Activated CD8-positive, alpha-beta memory T cell treated with anti-CD3 and anti-CD28 coated beads, Interleukin-2, amount 50 U/mL, for 1 hour (primary cell): ENCODE results near the gene ZNF445.
"Not testable (repeated sequence)": the region's sequence is repeated elsewhere in the genome, so short reads cannot be mapped to it uniquely, and the experiment has no call there.

Experiments
- DNase-seq: peaks from one replicate; pipeline ENCODE4 v3.0.0-alpha.2; 2020; ENCODE audit errors: extremely low read depth

Gene ZNF445

DNA sequence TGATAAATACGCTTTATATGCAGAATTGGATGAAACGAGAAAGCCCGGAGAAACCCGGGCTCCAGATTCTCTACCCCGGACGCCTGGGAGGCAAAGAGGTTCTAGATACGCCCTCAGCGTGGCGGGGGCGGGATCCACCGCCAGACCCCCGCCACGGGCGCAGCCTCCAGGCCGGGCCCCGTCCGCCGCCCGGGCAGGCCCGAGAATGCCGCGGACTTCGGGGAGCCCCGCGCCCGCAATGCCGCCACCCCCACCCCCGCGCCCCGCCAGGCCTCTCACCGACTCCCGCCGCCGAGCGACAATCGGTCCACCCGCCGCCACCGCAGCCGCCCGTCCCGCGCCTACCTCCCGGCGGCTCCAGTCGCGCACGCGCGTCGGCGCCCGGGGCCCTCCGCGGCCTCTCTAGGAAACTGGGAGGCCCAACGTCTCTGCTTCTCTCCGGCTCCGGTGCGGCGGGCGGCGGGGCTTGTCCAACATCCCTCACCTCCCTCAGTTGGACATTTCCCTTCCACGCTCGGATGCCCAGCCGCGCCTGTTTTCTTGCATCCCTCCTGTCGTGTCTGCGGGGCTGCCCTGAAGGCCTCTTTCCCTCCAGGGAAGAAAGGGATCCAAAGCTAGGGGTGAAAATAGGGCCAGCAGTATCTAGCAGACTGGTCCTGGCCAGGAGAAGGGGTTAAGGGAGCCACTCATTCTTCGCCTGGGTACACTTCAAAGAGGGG is at the start of gene ZNF445:
Gene ZNF445, minus strand, starts transcription at position 359 of the 719 bp plus-strand sequence. CDS start 22,121 bp downstream, outside the sequence.
- peak; percentile 27 for DNase-seq

DNA sequence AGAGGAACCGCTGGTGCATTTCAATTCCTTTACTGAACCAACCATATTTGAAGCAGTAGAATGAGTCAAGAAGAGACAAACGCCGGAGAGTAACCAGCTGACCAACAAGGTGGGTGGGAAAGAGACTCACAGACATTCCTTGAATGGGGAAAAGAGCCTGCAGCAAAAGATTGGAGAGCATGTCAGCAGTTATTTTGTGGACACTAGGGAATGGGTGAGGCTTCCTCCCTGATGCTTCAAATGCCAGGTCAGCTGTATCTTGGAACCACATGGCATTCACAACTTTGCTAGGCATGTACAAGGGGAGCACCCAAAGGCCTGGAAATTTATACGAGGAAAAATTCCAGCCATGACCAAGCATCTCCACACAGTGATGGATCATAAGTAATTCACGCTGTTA is 47.6 kb upstream of the ZNF445 start:
- no peak for DNase-seq

DNA sequence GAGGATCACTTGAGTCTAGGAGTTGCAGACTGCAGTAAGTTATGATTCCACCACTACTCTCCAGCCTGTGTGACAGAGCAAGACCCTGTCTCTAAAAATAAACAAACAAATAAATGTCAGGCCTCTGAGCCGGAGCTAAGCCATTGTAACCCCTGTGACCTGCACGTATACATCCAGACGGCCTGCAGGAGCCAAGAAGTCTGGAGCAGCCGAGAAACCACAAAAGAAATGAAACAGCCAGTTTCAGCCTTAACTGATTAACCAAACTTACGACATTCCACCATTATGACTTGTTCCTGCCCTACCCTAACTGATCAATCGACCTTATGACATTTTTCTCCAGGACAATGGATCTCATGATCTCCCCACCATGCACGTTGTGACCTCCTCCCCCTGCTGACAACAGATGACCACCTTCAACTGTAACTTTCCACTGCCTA is 45.0 kb upstream of the ZNF445 start:
- no peak for DNase-seq

DNA sequence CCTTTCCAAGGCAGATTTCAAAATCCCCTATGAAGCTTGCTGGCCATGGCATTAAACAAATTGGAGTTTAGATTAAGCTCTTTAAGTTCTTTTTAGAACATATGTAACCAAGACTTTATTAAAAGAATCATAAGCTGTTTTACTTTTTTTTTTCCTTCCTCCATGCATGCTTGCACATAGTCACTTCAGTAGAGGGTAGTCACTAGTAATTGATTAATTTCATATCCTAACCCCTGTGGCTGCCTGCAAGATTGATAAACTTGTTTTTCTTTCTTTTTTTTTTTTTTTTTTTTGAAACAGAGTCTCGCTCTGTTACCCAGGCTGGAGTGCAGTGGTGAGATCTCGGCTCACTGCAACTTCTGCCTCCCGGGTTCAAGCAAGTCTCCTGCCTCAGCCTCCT is 44.3 kb upstream of the ZNF445 start:
- no peak for DNase-seq

DNA sequence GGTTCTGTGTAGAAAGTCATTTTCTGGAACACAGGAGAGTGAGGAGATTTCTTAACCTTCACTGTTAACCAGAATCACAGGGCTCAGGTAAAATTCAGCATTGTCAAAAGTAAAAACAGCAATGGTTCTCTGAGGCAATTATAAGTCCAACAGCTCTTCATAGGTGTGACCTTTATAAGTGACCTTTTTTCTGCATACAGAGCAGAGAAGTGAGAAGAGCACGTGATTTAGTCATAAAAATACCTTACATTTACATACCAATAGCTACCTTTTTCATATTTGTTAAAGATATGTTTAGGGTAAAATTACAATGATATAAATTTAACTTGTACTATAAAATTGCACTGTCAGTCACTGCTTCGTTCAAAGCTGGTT is 41.3 kb upstream of the ZNF445 start:
- no peak for DNase-seq

DNA sequence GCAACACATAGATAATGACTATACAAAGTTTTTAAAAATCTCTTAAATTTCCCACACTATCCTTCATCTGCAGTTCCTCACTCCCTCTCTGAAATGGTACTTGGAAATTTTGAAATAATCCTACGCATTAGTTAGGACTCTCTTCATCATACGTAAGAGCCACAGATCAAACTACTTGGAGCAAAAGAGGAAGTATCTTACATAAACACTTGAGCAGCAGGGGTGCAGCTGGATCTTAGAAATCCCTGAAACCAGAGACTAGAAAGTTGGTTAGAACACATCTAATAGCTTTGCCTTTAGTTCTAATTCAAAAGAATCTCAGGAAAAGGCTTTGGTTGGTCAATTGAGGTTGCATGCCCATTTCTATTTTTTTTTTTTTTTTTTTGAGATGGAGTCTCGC is 38.8 kb upstream of the ZNF445 start:
- no peak for DNase-seq

DNA sequence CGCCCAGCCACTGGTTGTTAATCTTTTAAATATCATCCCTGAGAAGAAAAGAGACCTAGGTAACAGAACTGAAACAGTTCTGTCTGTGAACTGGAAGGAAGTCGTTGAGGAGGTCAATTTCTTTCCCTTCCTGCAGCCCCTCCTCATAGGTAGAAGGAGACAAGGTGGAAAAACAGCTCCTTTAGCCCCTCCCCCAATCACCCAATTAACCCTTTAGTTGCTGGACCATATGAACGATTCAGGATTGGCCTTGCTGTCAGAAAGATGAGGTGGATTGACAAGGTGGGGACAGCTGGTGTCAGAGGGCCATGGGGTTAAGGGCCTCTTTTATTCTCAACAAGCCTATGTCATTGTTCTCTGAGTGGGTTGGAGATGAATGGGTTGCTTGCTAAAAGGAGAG is 36.0 kb upstream of the ZNF445 start:
- no peak for DNase-seq

DNA sequence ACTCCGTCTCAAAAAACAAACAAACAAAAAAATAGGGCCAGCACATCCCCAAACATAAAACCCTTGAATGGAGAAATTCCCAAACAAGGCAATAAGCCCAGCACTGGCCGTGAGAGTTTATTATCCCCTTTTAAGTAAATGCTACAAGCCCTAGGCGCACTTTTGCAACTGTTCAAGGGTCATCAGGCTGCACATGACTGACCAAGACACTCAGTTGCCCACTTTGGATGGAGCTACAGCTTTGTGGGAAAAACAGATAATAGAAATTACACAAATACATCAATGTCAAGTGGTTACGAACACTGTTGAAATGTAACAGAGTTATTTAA is 33.7 kb upstream of the ZNF445 start:
- DNase-seq = no peak

DNA sequence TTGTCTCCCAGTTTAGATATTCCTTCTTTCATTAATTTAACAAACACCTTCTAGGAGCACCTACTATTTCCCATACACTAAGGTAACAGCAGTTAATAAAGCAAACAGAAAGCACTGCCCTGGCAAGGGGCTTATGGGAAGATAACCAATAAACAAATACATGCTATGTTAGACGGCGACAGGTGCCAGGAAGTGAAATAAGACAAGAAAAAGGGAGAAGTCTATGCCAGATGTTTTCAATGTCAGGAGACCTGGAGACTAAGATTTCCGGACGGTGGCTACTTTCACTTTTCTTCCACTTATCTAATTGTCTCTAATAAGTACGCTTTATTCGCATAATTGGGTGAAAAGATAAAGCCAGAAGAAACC is 32.5 kb upstream of the ZNF445 start:
- DNase-seq = no peak

DNA sequence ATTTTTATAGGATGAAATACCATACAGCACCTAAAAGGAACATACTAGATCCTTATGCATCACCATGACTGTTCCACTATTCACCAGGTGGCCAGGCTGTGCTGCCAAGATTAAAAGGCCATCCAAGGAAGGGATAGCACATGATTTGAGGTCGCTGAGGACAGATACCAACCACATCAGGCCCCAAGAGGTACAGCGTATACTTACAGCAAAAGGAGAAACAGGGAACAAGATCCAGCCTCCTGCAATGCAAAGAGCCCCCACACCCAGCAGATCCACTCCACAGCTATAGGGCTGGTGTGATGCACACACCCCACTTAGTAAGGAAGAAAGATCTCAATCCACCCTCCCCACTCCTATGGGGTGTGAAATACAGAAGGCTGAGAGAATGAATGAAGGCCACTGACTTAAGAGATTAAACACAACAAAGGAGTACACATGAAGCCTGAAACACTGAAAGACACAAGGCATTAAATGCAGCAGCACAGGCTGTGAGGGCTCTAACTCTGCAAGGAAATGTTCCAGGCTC is 32.0 kb upstream of the ZNF445 start:
- no peak for DNase-seq

DNA sequence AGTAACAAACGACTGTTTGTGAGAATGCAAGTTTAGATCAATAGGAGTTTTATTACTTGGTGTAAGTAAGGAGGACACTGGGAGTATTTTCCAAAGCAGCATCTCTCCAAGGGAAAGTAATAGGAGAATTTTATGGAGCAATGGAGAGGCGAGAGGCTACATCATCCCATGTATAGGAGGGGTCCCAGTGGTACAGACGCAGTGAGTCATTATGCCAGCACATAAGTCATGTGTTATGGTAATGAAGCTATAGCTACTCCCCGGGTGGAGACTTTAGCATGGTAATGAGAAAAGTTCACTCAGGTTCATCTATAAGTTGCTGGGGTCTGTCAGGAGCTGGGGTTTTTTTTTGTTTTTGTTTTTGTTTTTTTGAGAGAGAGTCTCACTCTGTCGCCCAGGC is 29.5 kb upstream of the ZNF445 start:
- DNase-seq = no peak

DNA sequence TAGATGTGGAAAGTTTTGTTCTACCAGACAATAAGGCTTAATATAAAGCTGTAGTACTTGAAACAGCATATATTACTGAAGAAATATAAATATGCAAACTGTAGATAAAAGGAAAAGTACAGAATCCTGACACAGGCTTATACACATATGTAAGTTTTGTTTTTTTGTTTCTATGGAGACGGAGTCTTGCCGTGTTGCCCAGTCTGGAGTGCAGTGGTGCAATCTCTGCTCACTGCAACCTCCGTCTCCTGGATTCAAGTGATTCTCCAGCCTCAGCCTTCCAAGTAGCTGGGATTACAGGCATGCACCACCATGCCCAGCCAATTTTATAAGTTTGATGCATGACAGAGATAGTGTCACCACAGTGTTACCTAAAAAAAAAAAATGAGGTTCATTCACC is 29.1 kb upstream of the ZNF445 start:
- no peak for DNase-seq

DNA sequence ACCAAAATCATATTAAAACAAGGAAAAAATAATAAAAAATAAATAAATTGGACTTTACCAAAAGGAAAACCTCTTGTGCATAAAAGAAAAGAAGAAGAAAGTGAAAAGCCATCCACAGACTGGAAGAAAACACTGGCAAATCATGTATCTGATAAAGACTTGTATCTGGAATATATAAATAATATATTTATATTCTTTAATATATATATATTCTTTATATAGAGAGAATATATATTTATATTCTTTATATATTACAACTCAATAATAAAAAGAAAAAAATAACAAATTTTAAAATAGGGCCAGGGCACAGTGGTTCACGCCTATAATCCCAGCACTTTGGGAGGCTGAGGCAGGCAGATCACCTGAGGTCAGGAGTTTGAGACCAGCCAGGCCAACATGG is 27.1 kb upstream of the ZNF445 start:
- no peak for DNase-seq

DNA sequence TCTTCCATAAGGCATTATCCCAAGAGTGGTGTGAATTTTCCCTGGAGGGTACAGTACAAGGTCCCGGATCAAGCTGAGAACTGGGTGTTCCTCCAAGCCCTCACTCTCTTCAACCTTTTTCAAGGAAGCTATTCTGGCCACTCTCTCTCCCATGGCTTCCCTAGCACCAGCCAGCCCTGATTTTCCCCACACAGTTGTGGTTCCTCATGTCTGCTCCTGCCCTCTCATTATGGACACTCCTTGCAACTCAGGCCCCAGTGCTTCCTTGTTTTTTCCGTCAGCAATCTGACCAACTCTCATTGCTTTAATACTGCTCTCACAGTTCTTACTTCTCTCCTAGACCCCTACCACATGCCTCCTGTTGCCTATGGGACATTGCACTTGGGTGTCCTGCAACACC is 25.7 kb upstream of the ZNF445 start:
- DNase-seq = not testable (repeated sequence)

DNA sequence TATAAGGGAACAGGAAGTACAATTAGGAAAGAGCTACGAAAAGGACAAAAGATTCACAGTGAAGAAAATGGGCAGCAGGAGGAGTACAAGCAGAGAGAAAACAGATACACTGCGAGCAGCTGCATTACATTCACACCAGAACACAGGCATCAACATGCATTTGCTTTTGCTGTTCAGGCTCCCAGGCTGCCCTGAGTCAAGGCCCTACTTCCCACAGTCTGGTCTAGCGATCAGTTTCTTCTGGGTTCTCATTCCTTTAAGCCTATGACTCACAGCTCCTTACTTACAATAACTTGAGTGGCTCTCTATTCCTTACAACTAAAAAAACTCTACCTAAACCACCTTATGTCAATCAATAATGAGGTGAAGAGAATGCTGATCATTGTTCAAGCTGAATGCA is 24.5 kb upstream of the ZNF445 start:
- DNase-seq = no peak

DNA sequence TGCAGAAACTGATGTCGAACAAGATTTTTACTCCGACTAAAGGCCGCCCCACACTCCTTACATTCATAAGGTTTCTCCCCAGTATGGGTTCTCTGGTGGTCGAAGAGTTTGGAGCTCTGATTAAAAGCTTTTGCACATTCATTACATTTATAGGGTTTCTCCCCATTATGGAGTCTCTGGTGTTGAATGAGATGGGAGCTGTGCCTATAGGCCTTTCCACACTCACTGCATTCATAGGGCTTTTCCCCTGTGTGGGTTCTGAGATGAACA is 22.4 kb upstream of the ZNF445 start:
- DNase-seq = not testable (repeated sequence)

DNA sequence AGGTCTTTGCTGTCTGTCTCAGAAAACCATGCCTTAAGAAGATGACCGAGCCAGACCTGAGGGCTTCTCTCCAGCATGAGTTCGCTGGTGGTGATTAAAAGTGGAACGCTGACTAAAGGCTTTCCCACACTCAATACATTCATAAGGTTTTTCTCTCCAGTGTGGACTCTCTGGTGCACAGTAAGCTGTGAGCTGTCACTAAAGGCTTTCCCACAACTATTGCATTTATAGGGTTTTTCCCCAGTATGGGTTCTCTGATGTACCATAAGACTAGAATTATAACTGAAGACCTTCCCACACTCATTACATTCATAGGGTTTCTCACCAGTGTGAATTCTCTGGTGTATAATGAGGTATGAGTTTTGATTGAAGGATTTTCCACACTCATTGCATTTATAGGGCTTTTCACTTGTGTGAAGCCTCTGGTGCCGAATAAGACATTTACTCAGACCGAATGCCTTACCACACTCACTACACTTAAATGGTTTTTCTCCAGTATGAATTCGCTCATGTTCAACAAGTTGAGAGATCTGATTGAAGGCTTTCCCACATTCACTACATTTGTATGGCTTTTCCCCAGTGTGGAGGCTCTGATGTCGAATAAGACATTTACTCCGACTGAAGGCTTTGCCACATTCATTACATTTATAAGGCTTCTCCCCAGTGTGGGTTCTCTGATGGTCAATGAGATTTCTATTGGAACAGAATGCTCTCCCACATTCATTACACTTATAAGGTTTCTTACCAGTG is 21.9 kb upstream of the ZNF445 start:
- DNase-seq = no peak

DNA sequence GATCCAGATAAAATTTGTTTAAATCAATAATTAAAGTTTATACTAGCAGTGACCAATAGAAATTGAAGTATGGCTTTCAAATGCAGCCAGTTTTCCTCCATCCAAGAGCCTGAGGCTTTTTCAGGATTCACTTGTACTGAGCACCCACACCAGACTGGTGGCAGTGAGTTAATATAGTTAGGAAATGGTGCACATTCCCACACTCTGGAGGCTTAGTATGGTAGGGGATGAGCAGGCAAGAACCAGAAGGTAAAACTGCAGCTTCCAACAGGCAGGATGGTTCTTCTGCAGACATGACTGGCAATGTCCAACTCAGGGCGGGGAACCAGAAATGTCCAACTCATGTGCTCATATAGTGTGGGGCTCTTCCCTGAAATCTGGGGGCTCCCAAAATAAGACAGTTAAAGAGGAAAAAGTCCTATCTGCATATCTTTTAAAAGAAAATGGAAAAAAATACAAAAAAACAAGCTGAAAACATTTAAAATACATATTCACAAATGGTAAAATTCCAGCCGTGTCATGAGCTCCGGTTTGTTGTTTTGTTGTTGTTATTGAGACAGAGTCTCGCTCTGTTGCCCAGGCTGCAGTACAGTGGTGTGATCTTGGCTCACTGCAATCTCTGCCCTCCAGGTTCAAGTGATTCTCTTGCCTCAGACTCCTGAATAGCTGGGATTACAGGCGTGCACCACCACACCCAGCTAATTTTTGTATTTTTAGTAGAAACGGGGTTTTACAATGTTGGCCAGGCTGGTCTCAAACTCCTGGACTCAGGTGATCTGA is 18.4 kb upstream of the ZNF445 start:
- no peak for DNase-seq

DNA sequence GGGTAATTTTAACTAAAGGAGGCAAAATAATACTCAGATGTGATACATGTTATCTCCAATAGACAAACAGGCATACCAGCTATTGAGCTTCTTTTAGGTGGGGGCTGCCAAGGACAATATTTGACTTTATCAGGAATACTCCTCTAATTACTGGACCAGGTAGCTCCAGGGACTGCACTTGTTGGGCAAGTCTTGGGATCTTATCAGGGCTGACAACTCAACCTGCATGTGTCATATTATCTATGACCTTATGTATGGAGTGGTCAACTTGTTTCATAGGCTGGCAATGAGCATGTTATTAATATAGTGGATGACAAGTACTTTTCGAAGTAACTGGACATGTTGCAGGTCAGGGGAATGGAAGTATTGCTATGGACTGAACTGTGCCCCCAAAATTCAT is 15.0 kb upstream of the ZNF445 start:
- DNase-seq = no peak

DNA sequence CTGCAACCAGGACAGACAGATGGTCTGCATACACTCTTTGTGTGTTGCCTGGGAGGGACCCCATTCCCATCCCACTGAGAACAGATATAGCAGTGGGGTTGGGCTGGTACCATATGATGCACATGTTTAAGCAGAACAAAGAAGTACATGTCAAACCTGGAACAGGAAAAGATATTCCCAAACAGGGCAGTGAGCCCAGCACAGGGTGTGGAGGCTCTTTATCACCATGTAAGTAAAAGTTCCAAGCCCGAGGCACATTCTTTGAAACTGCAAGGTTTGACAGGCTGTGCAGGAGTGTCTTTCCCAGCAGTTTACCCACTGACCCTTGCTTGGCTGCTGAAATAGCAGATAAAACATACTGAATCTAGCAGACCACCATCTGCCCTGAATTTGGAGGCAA is 5.3 kb upstream of the ZNF445 start:
- DNase-seq = no peak

DNA sequence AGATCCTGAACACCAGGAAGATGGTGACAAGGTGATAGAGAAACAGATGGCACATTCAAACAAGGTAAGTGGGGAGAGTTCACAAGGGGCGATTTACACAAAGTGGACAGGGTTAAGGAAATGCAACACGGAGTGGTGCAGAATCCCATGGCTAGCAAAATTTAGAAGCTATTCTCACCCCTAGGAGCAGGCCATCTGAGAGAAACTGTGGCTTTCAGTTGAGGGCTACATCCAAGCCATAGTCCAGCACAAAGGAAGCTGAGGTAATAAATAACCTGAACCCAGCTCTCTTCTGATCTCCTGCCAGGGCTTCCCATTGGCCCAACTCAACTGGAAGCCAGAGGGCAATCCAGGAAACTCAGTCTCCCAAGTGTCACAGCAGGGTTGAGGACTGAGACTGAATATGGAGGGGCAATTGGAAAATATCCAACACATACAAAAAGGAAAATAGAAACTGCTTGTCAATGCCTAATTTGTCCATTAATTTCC is 1.2 kb upstream of the ZNF445 start:
- DNase-seq = no peak

DNA sequence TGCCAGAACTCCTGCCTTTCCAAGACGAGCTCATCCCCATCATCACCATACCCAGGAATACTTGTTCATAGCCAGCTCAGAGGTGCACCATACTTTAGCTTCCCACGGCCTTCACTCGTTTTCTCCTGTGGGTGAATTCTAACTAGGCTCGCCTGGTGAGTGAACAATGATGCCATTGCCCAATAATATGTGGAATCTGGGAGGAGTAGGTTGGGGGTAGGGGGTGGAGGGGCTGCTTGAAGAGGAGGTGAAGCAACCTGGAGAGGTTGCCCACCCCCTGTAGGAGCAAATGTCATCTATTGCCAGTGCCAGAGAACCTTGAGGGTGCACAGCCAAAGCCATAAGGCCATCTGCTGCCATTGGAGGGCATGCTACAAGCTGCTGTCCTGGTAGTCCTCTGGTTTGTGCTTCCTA is 592 bp upstream of the ZNF445 start:
- no peak for DNase-seq

DNA sequence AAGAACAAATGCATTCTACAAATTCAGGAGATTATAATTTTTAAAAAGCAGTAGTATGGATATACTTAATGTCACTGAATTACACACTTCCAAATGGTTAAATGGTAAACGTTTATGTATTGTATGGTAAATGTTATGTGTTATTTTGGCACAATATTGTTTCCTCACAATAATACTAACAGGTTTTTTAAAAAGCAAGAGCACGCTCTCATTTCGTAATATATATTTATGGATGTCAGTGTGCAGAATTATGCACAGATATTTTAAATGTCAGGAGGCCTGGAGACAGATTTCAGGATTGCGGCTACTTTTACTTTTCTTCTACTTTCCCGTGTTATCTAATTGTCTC is 533 bp downstream of the ZNF445 start:
- no peak for DNase-seq
